CD4-positive, alpha-beta T cell treated with Interleukin-2 at 100 ng/mL for 4 hours (primary cell): ENCODE measurements around the gene BTBD9.

Source experiments
- DNase-seq: peaks from one replicate; pipeline ENCODE4 v3.0.0-alpha.2; 2020; ENCODE audit warnings: low spot score

Gene BTBD9

GRCh38 chr6:38554700-38555413 is 84.9 kb downstream of the BTBD9 start:
- DNase-seq, result no peak

- DNase-seq, result no peak
Observed at GRCh38 chr6:38554014-38554413, 85.7 kb downstream of the BTBD9 start.

GRCh38 chr6:38552121-38552520 is 87.6 kb downstream of the BTBD9 start:
- DNase-seq, result no peak

- no peak for DNase-seq
Observed at GRCh38 chr6:38549795-38550194, 89.9 kb downstream of the BTBD9 start.

- no peak for DNase-seq
Observed at GRCh38 chr6:38549180-38549579, 90.5 kb downstream of the BTBD9 start.

- DNase-seq, result no peak
Observed at GRCh38 chr6:38543022-38543421, 96.7 kb downstream of the BTBD9 start.

- no peak for DNase-seq
Observed at GRCh38 chr6:38542031-38542430, 97.7 kb downstream of the BTBD9 start.

GRCh38 chr6:38533064-38533463 is 106.7 kb downstream of the BTBD9 start:
- no peak for DNase-seq

- no peak for DNase-seq
Observed at GRCh38 chr6:38531134-38531533, 108.6 kb downstream of the BTBD9 start.

- DNase-seq, result no peak
Observed at GRCh38 chr6:38528196-38528965, 111.3 kb downstream of the BTBD9 start.

- no peak for DNase-seq
Observed at GRCh38 chr6:38527371-38527770, 112.4 kb downstream of the BTBD9 start.

GRCh38 chr6:38525888-38526287 is 113.8 kb downstream of the BTBD9 start:
- DNase-seq, result no peak

GRCh38 chr6:38524436-38525145 is 115.1 kb downstream of the BTBD9 start:
- no peak for DNase-seq

- no peak for DNase-seq
Observed at GRCh38 chr6:38522322-38522721, 117.4 kb downstream of the BTBD9 start.

GRCh38 chr6:38518511-38519304 is 121.0 kb downstream of the BTBD9 start:
- DNase-seq, result no peak

- no peak for DNase-seq
Observed at GRCh38 chr6:38517005-38517404, 122.7 kb downstream of the BTBD9 start.

- DNase-seq, result no peak
Observed at GRCh38 chr6:38514399-38514798, 125.3 kb downstream of the BTBD9 start.

- no peak for DNase-seq
Observed at GRCh38 chr6:38512211-38512610, 127.5 kb downstream of the BTBD9 start.

GRCh38 chr6:38510205-38510604 is 129.5 kb downstream of the BTBD9 start:
- DNase-seq, result no peak

- DNase-seq, result no peak
Observed at GRCh38 chr6:38509713-38510112, 130.0 kb downstream of the BTBD9 start.

- no peak for DNase-seq
Observed at GRCh38 chr6:38508894-38509293, 130.8 kb downstream of the BTBD9 start.

- no peak for DNase-seq
Observed at GRCh38 chr6:38508286-38508685, 131.4 kb downstream of the BTBD9 start.
